H1 (cell line): ENCODE measurements around the gene MBP. TPM values are rescaled to one million over a fixed set of nuclear protein-coding genes. Genes with fewer than 3 reads are reported as not detected.

Experiments
- EP300 ChIP-seq, 2 experiments: IDR thresholded peaks; 1 replicate in 1 of 2; 2 replicates in 1 of 2; pipeline ENCODE4 v1.6.1; 2011 to 2012; ENCODE audit warnings: low read depth in 2 of 2, low read length in 2 of 2, mild to moderate bottlenecking in 2 of 2, borderline replicate concordance in 1 of 2, inconsistent platforms in 1 of 2, moderate library complexity in 1 of 2
- EZH2 ChIP-seq: fragments of 200-600 bp; sonication (generic); IDR thresholded peaks from 2 replicates; pipeline ENCODE4 v1.7.1; 2012; ENCODE audit warnings: low read depth, mild to moderate bottlenecking, moderate library complexity, low read length, inconsistent platforms; ENCODE audit not compliant: severe bottlenecking
- GTF2F1 ChIP-seq: IDR thresholded peaks from 2 replicates; pipeline ENCODE4 v1.6.1; 2012; ENCODE audit warnings: low read depth, low read length, improper control_type of control experiment, borderline replicate concordance
- HDAC2 ChIP-seq, 2 experiments: fragments of 300-600 bp in 1 of 2; sonication (generic) in 1 of 2; IDR thresholded peaks; 2 replicates each; pipeline ENCODE4 v1.6.1; 2011 to 2012; ENCODE audit warnings: low read depth in 2 of 2, low read length in 2 of 2, mild to moderate bottlenecking in 2 of 2, moderate library complexity in 2 of 2, borderline replicate concordance in 1 of 2, inconsistent platforms in 1 of 2
- KDM5A ChIP-seq: fragments of 200-600 bp; IDR thresholded peaks from 2 replicates; pipeline ENCODE4 v1.7.1; 2012; ENCODE audit warnings: mild to moderate bottlenecking, low read length, inconsistent platforms, mixed read lengths
- polyA plus RNA-seq, 7 experiments: library from polyadenylated mRNA; depleted of rRNA in 3 of 7; stranded (reverse) in 5 of 7; unstranded in 2 of 7; fragments of >200 nt in 5 of 7; fragments of 200-250 nt in 2 of 7; gene quantifications; 1 replicate in 5 of 7; 2 replicates in 1 of 7; 4 replicates in 1 of 7; pipeline versions ENCODE4 v1.2.1 to v1.2.3, GENCODE V29; 2011 to 2013; ENCODE audit warnings: missing spikeins in 2 of 7, mixed read lengths in 2 of 7
- total RNA-seq: library from RNA; stranded (reverse); fragmentation: NEBNext Ultra II Directional; extraction: Animal tissue kit (Norgen Biotek cat#: 25700); gene quantifications from 2 replicates; pipeline ENCODE4 v1.2.1, GENCODE V29; 2021

Gene MBP
- total and polyA plus RNA-seq, 2 of the 8 experiments (the other 6 are each of a cell fraction or from before 2014, with no cell fraction given): 7.7 to 19.2 TPM

DNA sequence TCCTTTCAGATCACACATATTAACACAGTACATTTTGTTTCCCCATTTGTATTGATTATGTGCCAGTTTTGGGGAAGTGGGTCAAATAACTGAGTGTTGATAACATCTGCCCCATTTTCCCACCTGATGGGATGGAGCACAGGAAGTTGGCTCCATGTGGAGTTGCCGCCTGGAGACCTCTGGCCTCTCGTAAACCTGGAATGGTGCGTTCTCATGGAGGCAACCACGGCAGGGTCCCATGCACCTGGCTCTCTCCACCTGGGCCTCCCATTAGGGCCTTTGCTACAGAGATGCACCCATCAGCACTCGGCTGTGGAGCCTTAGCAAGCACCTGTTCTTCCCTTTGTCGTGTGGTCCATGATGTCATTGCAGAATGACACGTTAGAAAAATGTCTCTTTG lies 130.6 kb downstream of the MBP start (continued):
- TF ChIP-seq KDM5A (no peak), GTF2F1 (no peak), HDAC2 (IDR thresholded peaks at IDR 0.05; ENCODE audit: borderline replicate concordance in 1 of 2, low read depth in 2 of 2, low read length in 2 of 2) (no peak), EZH2 (no peak), EP300 (IDR thresholded peaks at IDR 0.05; ENCODE audit: borderline replicate concordance in 1 of 2, low read depth in 2 of 2, low read length in 2 of 2) (no peak)
